ENCODE measurements around the gene MYCT1.
"Not testable (repeated sequence)": the region's sequence is repeated elsewhere in the genome, so short reads cannot be mapped to it uniquely, and the experiment has no call there.

MYCT1 gene

DNA sequence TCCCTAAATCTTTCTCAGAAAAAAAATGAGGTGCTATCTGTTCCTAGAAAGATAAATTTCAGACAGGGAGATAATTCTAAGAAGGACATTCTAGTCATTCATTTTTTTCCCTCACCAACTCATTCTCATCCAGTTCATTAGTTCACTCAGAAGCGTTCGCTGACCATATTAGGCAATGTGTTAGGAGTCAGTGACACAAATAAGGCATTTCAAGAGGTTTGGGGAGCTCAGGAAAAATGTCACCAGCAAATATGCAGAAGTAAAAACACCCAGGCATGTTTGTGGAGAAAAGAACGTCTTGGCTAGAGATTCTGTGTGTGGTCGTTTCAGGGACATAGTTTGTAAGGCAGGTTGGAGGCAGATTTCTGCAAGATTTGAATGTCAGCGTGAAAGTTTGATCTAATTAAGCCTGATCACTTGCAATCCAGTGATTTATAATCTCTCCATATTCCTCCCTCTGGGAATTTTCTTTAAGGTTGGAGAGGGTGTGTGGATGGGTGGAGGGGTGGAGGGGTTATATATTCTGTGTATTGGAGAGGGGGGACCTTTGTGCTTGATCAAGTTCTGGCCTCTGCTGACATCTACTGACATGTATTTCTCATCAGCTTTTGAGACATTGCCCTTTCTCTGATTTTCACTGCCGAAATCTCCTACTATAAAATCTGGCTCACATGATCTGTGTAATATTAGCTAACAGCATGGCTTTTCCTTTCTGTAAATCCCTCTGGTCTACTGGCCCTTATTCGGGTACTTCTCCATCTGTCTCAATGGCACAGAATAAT lies 3.6 kb downstream of the MYCT1 start:
- Histone ChIP-seq H3K4me1 (ENCODE audit: control insufficient read depth in 2 of 2, insufficient read depth in 1 of 2, low read depth in 1 of 2, low read length in 2 of 2) (peaks cover 0 to 1% of the 10 kb centered on the region in 2 donors), H3K4me3 (ENCODE audit: low read length in 2 of 2) (no peak overlapping the region), H3K27me3 (ENCODE audit: control insufficient read depth in 3 of 3, insufficient read depth in 3 of 3, low read depth in 1 of 3, low read length in 3 of 3) (no peaks in the 10 kb centered on the region), H3K18ac (ENCODE audit: low read length) (no peak overlapping the region), H3K23ac (ENCODE audit: low read depth, low read length, poor library complexity) (no peak overlapping the region), H3K9ac (ENCODE audit: low read depth, low read length, poor library complexity) (no peak overlapping the region), H4K91ac (ENCODE audit: low read depth, low read length, poor library complexity) (no peak overlapping the region), H4K8ac (ENCODE audit: low read depth, low read length) (no peak overlapping the region), H2BK120ac (ENCODE audit: low read depth, low read length) (no peak overlapping the region), H3K14ac (ENCODE audit: low read length) (no peak overlapping the region), H2AFZ (ENCODE audit: low read length) (no peak overlapping the region), H3K27ac (replicated peaks; ENCODE audit: low read length) (no peak overlapping the region), H2BK15ac (ENCODE audit: low read length) (no peak overlapping the region), H3K4ac (ENCODE audit: low read length) (no peak overlapping the region), H3K79me1 (ENCODE audit: low read depth, low read length) (no peaks in the 10 kb centered on the region), H2BK12ac (ENCODE audit: low read length) (no peak overlapping the region), H3K9me3 (replicated peaks in 1 of 2; ENCODE audit: control insufficient read depth in 2 of 2, insufficient read depth in 1 of 2, low read depth in 1 of 2, low read length in 2 of 2) (no peaks in the 10 kb centered on the region), H2BK5ac (ENCODE audit: low read length) (no peak overlapping the region), H3K4me2 (ENCODE audit: insufficient read depth, low read length, poor library complexity, severe bottlenecking) (no peak overlapping the region), H3K36me3 (replicated peaks in 1 of 2; ENCODE audit: control insufficient read depth in 2 of 2, insufficient read depth in 2 of 2, low read length in 2 of 2) (no peaks in the 10 kb centered on the region), H2AK5ac (ENCODE audit: low read depth, low read length) (no peak overlapping the region)
- DNase-seq (ENCODE audit: low spot score) = no peak
- WGBS, 2 donors (ENCODE audit: extremely low coverage in 2 of 2, insufficient read length in 2 of 2, insufficient replicate concordance in 1 of 2) = no CpG with 5 or more reads among the region's 7 CpGs

DNA sequence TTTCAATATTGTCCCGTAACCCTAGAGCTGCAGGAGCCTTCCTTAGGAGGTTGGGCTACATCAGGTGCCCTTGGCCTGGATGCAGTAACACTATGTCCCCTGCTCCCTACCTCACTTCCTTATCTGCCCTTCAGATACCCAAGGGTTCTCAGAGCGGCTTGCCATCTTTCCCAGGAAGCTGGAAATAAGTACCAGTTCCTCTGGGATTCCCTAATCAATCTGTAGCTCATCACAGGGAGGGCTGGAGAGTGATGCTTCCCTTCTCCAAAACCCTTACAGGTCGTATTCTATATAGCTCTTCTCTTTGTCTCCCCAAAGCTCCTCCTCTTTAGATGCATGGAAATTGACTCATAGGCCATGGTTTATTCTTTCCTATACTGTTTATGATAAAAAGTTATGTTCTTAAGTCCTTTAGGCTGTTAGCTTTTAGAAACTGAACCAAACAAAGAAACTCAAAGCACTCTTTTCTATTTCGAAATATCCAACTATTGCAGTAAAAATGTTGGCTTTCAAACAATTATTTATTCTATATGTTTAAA lies 4.2 kb downstream of the MYCT1 start:
- no peaks in the 10 kb centered on the region for H3K36me3 ChIP-seq (replicated peaks in 1 of 2; ENCODE audit: control insufficient read depth in 2 of 2, insufficient read depth in 2 of 2, low read length in 2 of 2)
- no peak overlapping the region for H2AK5ac ChIP-seq (ENCODE audit: low read depth, low read length)
- no peak overlapping the region for H3K4ac ChIP-seq (ENCODE audit: low read length)
- H3K4me2 ChIP-seq (ENCODE audit: insufficient read depth, low read length, poor library complexity, severe bottlenecking) = no peak overlapping the region
- no peak overlapping the region for H3K23ac ChIP-seq (ENCODE audit: low read depth, low read length, poor library complexity)
- no peak overlapping the region for H3K27ac ChIP-seq (replicated peaks; ENCODE audit: low read length)
- no peak overlapping the region for H3K9ac ChIP-seq (ENCODE audit: low read depth, low read length, poor library complexity)
- H3K4me3 ChIP-seq (ENCODE audit: low read length in 2 of 2) = no peak overlapping the region
- H4K91ac ChIP-seq (ENCODE audit: low read depth, low read length, poor library complexity) = no peak overlapping the region
- H3K14ac ChIP-seq (ENCODE audit: low read length) = no peak overlapping the region
- no peak overlapping the region for H2BK5ac ChIP-seq (ENCODE audit: low read length)
- no peaks in the 10 kb centered on the region for H3K9me3 ChIP-seq (replicated peaks in 1 of 2; ENCODE audit: control insufficient read depth in 2 of 2, insufficient read depth in 1 of 2, low read depth in 1 of 2, low read length in 2 of 2)
- no peak overlapping the region for H4K8ac ChIP-seq (ENCODE audit: low read depth, low read length)
- peaks cover 0 to 1% of the 10 kb centered on the region in 2 donors for H3K4me1 ChIP-seq (ENCODE audit: control insufficient read depth in 2 of 2, insufficient read depth in 1 of 2, low read depth in 1 of 2, low read length in 2 of 2)
- H3K27me3 ChIP-seq (ENCODE audit: control insufficient read depth in 3 of 3, insufficient read depth in 3 of 3, low read depth in 1 of 3, low read length in 3 of 3) = no peaks in the 10 kb centered on the region
- no peak overlapping the region for H2AFZ ChIP-seq (ENCODE audit: low read length)
- no peaks in the 10 kb centered on the region for H3K79me1 ChIP-seq (ENCODE audit: low read depth, low read length)
- WGBS, 2 donors (ENCODE audit: extremely low coverage in 2 of 2, insufficient read length in 2 of 2, insufficient replicate concordance in 1 of 2) = no CpG with 5 or more reads among the region's 4 CpGs
- H3K18ac ChIP-seq (ENCODE audit: low read length) = no peak overlapping the region
- H2BK120ac ChIP-seq (ENCODE audit: low read depth, low read length) = no peak overlapping the region
- H2BK15ac ChIP-seq (ENCODE audit: low read length) = no peak overlapping the region
- DNase-seq (ENCODE audit: low spot score) = no peak
- no peak overlapping the region for H2BK12ac ChIP-seq (ENCODE audit: low read length)

DNA sequence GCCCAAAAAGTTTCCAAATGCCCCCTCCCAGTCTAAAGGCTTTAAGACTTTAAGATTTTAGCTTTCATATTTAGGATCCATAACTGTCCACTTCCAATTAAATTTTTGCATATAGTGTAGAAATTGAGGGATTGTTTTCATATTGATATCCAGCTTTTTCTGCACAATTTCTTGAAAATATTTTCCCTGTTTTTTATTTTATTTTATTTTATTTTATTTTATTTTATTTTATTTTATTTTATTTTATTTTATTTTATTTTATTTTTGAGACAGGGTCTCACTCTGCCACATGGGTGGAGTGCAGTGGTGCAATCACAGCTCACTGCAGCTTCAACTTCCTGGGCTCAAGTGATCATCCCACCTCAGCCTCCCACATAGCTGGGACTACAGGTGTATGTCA lies 6.1 kb downstream of the MYCT1 start:
- not testable (repeated sequence) for H2BK5ac ChIP-seq (ENCODE audit: low read length); H3K27me3 ChIP-seq (ENCODE audit: control insufficient read depth in 3 of 3, insufficient read depth in 3 of 3, low read depth in 1 of 3, low read length in 3 of 3); H3K36me3 ChIP-seq (replicated peaks in 1 of 2; ENCODE audit: control insufficient read depth in 2 of 2, insufficient read depth in 2 of 2, low read length in 2 of 2); H3K4ac ChIP-seq (ENCODE audit: low read length); H3K18ac ChIP-seq (ENCODE audit: low read length); H4K91ac ChIP-seq (ENCODE audit: low read depth, low read length, poor library complexity); H2BK120ac ChIP-seq (ENCODE audit: low read depth, low read length); H3K27ac ChIP-seq (replicated peaks; ENCODE audit: low read length); H4K8ac ChIP-seq (ENCODE audit: low read depth, low read length); H3K9me3 ChIP-seq (replicated peaks in 1 of 2; ENCODE audit: control insufficient read depth in 2 of 2, insufficient read depth in 1 of 2, low read depth in 1 of 2, low read length in 2 of 2); H3K4me2 ChIP-seq (ENCODE audit: insufficient read depth, low read length, poor library complexity, severe bottlenecking); DNase-seq (ENCODE audit: low spot score); H3K4me3 ChIP-seq (ENCODE audit: low read length in 2 of 2); H2AK5ac ChIP-seq (ENCODE audit: low read depth, low read length); H2BK15ac ChIP-seq (ENCODE audit: low read length); H3K4me1 ChIP-seq (ENCODE audit: control insufficient read depth in 2 of 2, insufficient read depth in 1 of 2, low read depth in 1 of 2, low read length in 2 of 2); H3K79me1 ChIP-seq (ENCODE audit: low read depth, low read length); H3K14ac ChIP-seq (ENCODE audit: low read length); H3K9ac ChIP-seq (ENCODE audit: low read depth, low read length, poor library complexity); H2AFZ ChIP-seq (ENCODE audit: low read length); H3K23ac ChIP-seq (ENCODE audit: low read depth, low read length, poor library complexity); H2BK12ac ChIP-seq (ENCODE audit: low read length)

DNA sequence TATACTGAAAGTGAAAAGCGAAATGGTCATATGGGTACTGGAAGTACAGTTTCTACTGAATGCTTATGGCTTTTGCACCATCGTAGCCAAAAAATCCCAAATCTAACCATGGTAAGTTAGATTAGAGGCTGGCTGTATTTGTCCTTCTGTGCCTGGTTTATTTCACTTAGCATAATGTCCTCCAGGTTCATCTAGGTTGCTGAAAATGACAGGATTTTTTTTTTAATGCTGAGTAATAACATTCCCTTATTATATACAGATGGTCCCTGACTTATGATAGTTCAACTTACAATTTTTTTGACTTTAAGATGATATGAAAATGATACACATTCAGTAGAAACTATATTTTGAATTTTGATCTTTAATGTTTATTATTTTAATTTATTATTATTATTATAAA lies 7.6 kb downstream of the MYCT1 start:
- no peak for DNase-seq (ENCODE audit: low spot score)
- H3K4ac ChIP-seq (ENCODE audit: low read length) = no peak overlapping the region
- H3K4me3 ChIP-seq (ENCODE audit: low read length in 2 of 2) = no peak overlapping the region
- no peak overlapping the region for H3K27ac ChIP-seq (replicated peaks; ENCODE audit: low read length)
- no peak overlapping the region for H4K8ac ChIP-seq (ENCODE audit: low read depth, low read length)
- H2BK15ac ChIP-seq (ENCODE audit: low read length) = no peak overlapping the region
- no peak overlapping the region for H3K14ac ChIP-seq (ENCODE audit: low read length)
- H2AK5ac ChIP-seq (ENCODE audit: low read depth, low read length) = no peak overlapping the region
- no peaks in the 10 kb centered on the region for H3K9me3 ChIP-seq (replicated peaks in 1 of 2; ENCODE audit: control insufficient read depth in 2 of 2, insufficient read depth in 1 of 2, low read depth in 1 of 2, low read length in 2 of 2)
- H3K36me3 ChIP-seq (replicated peaks in 1 of 2; ENCODE audit: control insufficient read depth in 2 of 2, insufficient read depth in 2 of 2, low read length in 2 of 2) = no peaks in the 10 kb centered on the region
- no peak overlapping the region for H2AFZ ChIP-seq (ENCODE audit: low read length)
- H3K18ac ChIP-seq (ENCODE audit: low read length) = no peak overlapping the region
- no peak overlapping the region for H4K91ac ChIP-seq (ENCODE audit: low read depth, low read length, poor library complexity)
- H2BK12ac ChIP-seq (ENCODE audit: low read length) = no peak overlapping the region
- H3K27me3 ChIP-seq (ENCODE audit: control insufficient read depth in 3 of 3, insufficient read depth in 3 of 3, low read depth in 1 of 3, low read length in 3 of 3) = no peaks in the 10 kb centered on the region
- no peak overlapping the region for H3K23ac ChIP-seq (ENCODE audit: low read depth, low read length, poor library complexity)
- no peak overlapping the region for H2BK120ac ChIP-seq (ENCODE audit: low read depth, low read length)
- H3K9ac ChIP-seq (ENCODE audit: low read depth, low read length, poor library complexity) = no peak overlapping the region
- no peak overlapping the region for H2BK5ac ChIP-seq (ENCODE audit: low read length)
- no CpG with 5 or more reads among the region's 2 CpGs for WGBS, 2 donors (ENCODE audit: extremely low coverage in 2 of 2, insufficient read length in 2 of 2, insufficient replicate concordance in 1 of 2)
- H3K79me1 ChIP-seq (ENCODE audit: low read depth, low read length) = no peaks in the 10 kb centered on the region
- no peak overlapping the region for H3K4me2 ChIP-seq (ENCODE audit: insufficient read depth, low read length, poor library complexity, severe bottlenecking)
- peaks cover 0 to 1% of the 10 kb centered on the region in 2 donors for H3K4me1 ChIP-seq (ENCODE audit: control insufficient read depth in 2 of 2, insufficient read depth in 1 of 2, low read depth in 1 of 2, low read length in 2 of 2)
